Panc1 (cell line): ENCODE results near the gene CFAP20. TPM values are rescaled to one million over a fixed set of nuclear protein-coding genes. Genes with fewer than 3 reads are reported as not detected.
"Not testable (repeated sequence)": the region's sequence is repeated elsewhere in the genome, so short reads cannot be mapped to it uniquely, and the experiment has no call there.

Experiments
- ATAC-seq: fragments of 200-7000 bp; cut with Tn5 transposase; 2 replicates; pipeline ENCODE4 v1.9.1; 2020; ENCODE audit warnings: mild to moderate bottlenecking, moderate library complexity
- BruUV-seq: library from RNA; stranded (reverse); fragments of 400-500 nt; replicated peaks from 2 replicates; lab custom pipeline; 2021; lab: Mats Ljungman, UMichigan
- CTCF ChIA-PET: fragments of 300-600 bp; sonication (Branson Sonifier 250); formaldehyde crosslinking; loops from one replicate; lab custom pipeline; 2022; ENCODE audit warnings: antibody characterized with exemption; lab: Charles Lee
- POLR2A ChIA-PET: fragments of 300-600 bp; sonication (Branson Sonifier 250); formaldehyde crosslinking; loops from one replicate; lab custom pipeline; 2022; ENCODE audit warnings: antibody characterized with exemption; lab: Charles Lee
- DNase-seq: peaks from one replicate; pipeline ENCODE4 v3.0.0-alpha.2; 2010; ENCODE audit warnings: low read depth, low spot score
- H3K27ac ChIP-seq: 2 replicates; pipeline ENCODE4 v1.5.1; 2011; ENCODE audit warnings: mild to moderate bottlenecking, low read length, inconsistent platforms
- H3K27me3 ChIP-seq: fragments of 200-500 bp; sonication (Bioruptor generic); 2 replicates; pipeline ENCODE4 v1.6.0; 2014; ENCODE audit warnings: low read length, inconsistent platforms; ENCODE audit not compliant: control insufficient read depth, insufficient read depth
- H3K36me3 ChIP-seq: fragments of 200-500 bp; sonication (Bioruptor generic); 2 replicates; pipeline ENCODE4 v1.5.1; 2014; ENCODE audit warnings: inconsistent platforms, mild to moderate bottlenecking, low read length, moderate library complexity; ENCODE audit not compliant: control insufficient read depth, insufficient read depth
- H3K4me1 ChIP-seq: 2 replicates; pipeline ENCODE4 v1.5.1; 2011; ENCODE audit warnings: inconsistent platforms, mild to moderate bottlenecking, low read length, moderate library complexity; ENCODE audit not compliant: control insufficient read depth, insufficient read depth
- H3K4me3 ChIP-seq, 2 experiments: 2 replicates each; pipeline ENCODE4 v1.5.1; 2011 to 2012; ENCODE audit warnings: low read depth in 2 of 2, low read length in 2 of 2, mild to moderate bottlenecking in 2 of 2, inconsistent platforms in 1 of 2, moderate library complexity in 1 of 2
- H3K9me3 ChIP-seq: fragments of 200-500 bp; sonication (Bioruptor generic); 2 replicates; pipeline ENCODE4 v1.5.1; 2014; ENCODE audit warnings: low read depth, mild to moderate bottlenecking, inconsistent platforms, low read length, moderate library complexity; ENCODE audit not compliant: control insufficient read depth, insufficient read depth
- POLR2AphosphoS5 ChIP-seq: IDR thresholded peaks from 2 replicates; pipeline ENCODE4 v1.6.1; 2012; ENCODE audit warnings: mild to moderate bottlenecking, low read depth, low read length, moderate library complexity
- SIN3A ChIP-seq: IDR thresholded peaks from 2 replicates; pipeline ENCODE4 v1.6.1; 2012; ENCODE audit warnings: low read depth, mild to moderate bottlenecking, low read length, moderate library complexity, borderline replicate concordance; ENCODE audit not compliant: insufficient read depth
- TCF7L2 ChIP-seq: IDR thresholded peaks from 2 replicates; pipeline ENCODE4 v1.6.1; 2011; ENCODE audit warnings: mild to moderate bottlenecking, low read depth, low read length, inconsistent platforms
- in situ Hi-C: cut with HindIII; loops from 2 replicates; pipeline ENCODE4 v1.10.0; 2016; ENCODE audit warnings: low sequenced_read_pairs, low pct_unique_long_range_greater_than_20kb
- intact Hi-C: fragments of 100-400 bp; cut with micrococcal nuclease; formaldehyde crosslinking; loops from one replicate; pipeline ENCODE4 v1.10.0; 2022; ENCODE audit not compliant: unreplicated experiment
- total RNA-seq: library from RNA; stranded (reverse); gene quantifications from one replicate; pipeline ENCODE4 v1.2.1, GENCODE V29; 2021; ENCODE audit not compliant: unreplicated experiment
- TF ChIP-seq, protein P1 (sequence below), 2 experiments: IDR thresholded peaks; 2 replicates each; pipeline ENCODE4 v1.6.1; 2011 to 2012; ENCODE audit warnings: low read depth in 2 of 2, control low read depth in 1 of 2, low read length in 1 of 2, mild to moderate bottlenecking in 1 of 2, moderate library complexity in 1 of 2; ENCODE audit not compliant: insufficient read depth in 1 of 2
- TF ChIP-seq, protein P2 (sequence below): fragments of 450-650 bp; IDR thresholded peaks from 2 replicates; pipeline ENCODE4 v1.5.1; 2017; ENCODE audit warnings: mild to moderate bottlenecking

The CFAP20 gene
- total RNA-seq, 1 experiment from 2014 or later, result 25.9 TPM

DNA sequence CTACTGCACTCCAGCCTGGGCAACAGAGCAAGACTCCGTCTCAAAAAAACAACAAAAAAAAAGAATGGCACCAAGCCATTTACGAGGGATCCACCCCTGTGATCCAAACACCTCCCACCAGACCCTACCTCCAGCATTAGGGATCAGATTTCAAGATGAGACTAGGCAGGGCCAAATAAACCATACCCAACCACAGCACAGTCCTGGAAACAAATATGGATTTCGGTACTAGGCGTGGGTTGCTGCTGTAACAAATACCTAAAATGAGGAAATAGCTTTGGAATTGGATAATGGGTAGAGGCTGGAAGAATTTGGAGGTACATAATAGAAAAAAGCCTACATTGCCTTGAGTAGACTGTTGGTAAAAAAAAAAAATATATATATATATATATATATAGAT lies 54.5 kb downstream of the CFAP20 start:
- in situ Hi-C loops, result no loop called here
- ATAC-seq, result no peak
- intact Hi-C loops, result no loop called here
- Histone ChIP-seq H3K4me1 (no peaks in the 10 kb centered on the region), H3K27ac (no peak overlapping the region), H3K27me3 (no peaks in the 10 kb centered on the region), H3K9me3 (no peaks in the 10 kb centered on the region), H3K4me3 (no peak overlapping the region), H3K36me3 (no peaks in the 10 kb centered on the region)
- POLR2A ChIA-PET, result no interaction called here
- DNase-seq, result no peak
- no TSS peak for BruUV-seq
- CTCF ChIA-PET, result no interaction called here
- TF ChIP-seq, protein P1, sequence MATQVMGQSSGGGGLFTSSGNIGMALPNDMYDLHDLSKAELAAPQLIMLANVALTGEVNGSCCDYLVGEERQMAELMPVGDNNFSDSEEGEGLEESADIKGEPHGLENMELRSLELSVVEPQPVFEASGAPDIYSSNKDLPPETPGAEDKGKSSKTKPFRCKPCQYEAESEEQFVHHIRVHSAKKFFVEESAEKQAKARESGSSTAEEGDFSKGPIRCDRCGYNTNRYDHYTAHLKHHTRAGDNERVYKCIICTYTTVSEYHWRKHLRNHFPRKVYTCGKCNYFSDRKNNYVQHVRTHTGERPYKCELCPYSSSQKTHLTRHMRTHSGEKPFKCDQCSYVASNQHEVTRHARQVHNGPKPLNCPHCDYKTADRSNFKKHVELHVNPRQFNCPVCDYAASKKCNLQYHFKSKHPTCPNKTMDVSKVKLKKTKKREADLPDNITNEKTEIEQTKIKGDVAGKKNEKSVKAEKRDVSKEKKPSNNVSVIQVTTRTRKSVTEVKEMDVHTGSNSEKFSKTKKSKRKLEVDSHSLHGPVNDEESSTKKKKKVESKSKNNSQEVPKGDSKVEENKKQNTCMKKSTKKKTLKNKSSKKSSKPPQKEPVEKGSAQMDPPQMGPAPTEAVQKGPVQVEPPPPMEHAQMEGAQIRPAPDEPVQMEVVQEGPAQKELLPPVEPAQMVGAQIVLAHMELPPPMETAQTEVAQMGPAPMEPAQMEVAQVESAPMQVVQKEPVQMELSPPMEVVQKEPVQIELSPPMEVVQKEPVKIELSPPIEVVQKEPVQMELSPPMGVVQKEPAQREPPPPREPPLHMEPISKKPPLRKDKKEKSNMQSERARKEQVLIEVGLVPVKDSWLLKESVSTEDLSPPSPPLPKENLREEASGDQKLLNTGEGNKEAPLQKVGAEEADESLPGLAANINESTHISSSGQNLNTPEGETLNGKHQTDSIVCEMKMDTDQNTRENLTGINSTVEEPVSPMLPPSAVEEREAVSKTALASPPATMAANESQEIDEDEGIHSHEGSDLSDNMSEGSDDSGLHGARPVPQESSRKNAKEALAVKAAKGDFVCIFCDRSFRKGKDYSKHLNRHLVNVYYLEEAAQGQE (IDR thresholded peaks at IDR 0.05; ENCODE audit: insufficient read depth in 1 of 2, low read depth in 2 of 2, low read length in 1 of 2), result no peak
- TF ChIP-seq SIN3A (no peak), TCF7L2 (no peak), POLR2AphosphoS5 (no peak)
- TF ChIP-seq, protein P2, sequence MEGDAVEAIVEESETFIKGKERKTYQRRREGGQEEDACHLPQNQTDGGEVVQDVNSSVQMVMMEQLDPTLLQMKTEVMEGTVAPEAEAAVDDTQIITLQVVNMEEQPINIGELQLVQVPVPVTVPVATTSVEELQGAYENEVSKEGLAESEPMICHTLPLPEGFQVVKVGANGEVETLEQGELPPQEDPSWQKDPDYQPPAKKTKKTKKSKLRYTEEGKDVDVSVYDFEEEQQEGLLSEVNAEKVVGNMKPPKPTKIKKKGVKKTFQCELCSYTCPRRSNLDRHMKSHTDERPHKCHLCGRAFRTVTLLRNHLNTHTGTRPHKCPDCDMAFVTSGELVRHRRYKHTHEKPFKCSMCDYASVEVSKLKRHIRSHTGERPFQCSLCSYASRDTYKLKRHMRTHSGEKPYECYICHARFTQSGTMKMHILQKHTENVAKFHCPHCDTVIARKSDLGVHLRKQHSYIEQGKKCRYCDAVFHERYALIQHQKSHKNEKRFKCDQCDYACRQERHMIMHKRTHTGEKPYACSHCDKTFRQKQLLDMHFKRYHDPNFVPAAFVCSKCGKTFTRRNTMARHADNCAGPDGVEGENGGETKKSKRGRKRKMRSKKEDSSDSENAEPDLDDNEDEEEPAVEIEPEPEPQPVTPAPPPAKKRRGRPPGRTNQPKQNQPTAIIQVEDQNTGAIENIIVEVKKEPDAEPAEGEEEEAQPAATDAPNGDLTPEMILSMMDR, result no peak

DNA sequence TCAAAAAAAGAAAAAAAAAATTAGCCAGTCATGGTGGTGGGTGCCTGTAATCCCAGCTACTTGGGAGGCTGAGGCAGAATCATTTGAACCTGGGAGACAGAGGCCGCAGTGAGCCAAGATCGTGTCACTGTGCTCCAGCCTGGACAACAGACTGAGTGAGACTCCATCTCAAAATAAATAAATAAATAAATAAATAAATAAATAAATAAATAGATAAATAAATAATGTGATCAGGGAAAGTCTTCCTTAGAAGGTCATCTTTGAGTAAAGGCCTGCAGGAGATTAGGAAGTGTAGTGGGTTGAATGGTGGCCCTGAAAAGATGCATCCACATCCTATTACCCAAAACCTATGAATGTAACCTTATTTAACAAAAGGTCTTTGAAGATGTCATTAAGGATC lies 56.1 kb downstream of the CFAP20 start:
- H3K27me3 ChIP-seq, in situ Hi-C loops, DNase-seq, H3K4me3 ChIP-seq, ATAC-seq, H3K27ac ChIP-seq, BruUV-seq, intact Hi-C loops, H3K36me3 ChIP-seq, CTCF ChIA-PET, H3K4me1 ChIP-seq, H3K9me3 ChIP-seq, POLR2A ChIA-PET: not testable (repeated sequence)

DNA sequence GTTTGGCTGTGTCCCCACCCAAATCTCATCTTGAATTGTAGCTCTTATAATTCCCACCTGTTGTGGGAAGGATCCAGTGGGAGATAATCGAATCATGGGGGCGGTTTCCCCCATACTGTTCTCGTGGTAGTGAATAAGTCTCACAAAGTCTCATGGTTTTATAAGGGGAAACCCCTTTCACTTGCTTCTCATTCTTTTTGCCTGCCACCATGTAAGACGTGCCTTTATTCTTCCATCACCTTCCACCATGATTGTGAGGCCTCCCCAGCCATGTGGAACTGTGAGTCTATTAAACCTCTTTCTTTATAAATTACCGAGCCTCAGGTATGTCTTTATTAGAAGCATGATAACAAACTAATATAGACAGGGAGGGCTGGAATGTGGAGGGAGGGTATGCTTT lies 57.0 kb downstream of the CFAP20 start:
- in situ Hi-C loops, CTCF ChIA-PET, H3K36me3 ChIP-seq, DNase-seq, POLR2A ChIA-PET, H3K9me3 ChIP-seq, BruUV-seq, H3K27ac ChIP-seq, H3K4me1 ChIP-seq, H3K4me3 ChIP-seq, ATAC-seq, H3K27me3 ChIP-seq, intact Hi-C loops: not testable (repeated sequence)
